A549 (cell line): Measurements from ENCODE around the gene OR8H2.

Experiments
- CEBPB ChIP-seq, 2 experiments: fragments of >200 bp in 1 of 2; sonication (Bioruptor Twin) in 1 of 2; formaldehyde crosslinking in 1 of 2; IDR thresholded peaks; 2 replicates each; pipeline ENCODE4 v1.6.1; 2012 to 2016
- CTCF ChIP-seq: fragments of >200 bp; sonication (Bioruptor Twin); formaldehyde crosslinking; IDR thresholded peaks from 3 replicates; pipeline ENCODE4 v1.5.1; 2016
- EP300 ChIP-seq, 2 experiments: fragments of >200 bp; sonication (Bioruptor Twin); formaldehyde crosslinking; IDR thresholded peaks; 2 replicates in 1 of 2; 3 replicates in 1 of 2; pipeline ENCODE4 v1.6.1; 2016 to 2017
- JUN ChIP-seq, 2 experiments: fragments of >200 bp; sonication (Bioruptor Twin); formaldehyde crosslinking; IDR thresholded peaks; 2 replicates in 1 of 2; 3 replicates in 1 of 2; pipeline ENCODE4 v1.6.1; 2016 to 2017
- POLR2A ChIP-seq: IDR thresholded peaks from 2 replicates; pipeline ENCODE4 v1.6.1; 2012; ENCODE audit warnings: mild to moderate bottlenecking, low read length
- RCOR1 ChIP-seq: fragments of 150-350 bp; IDR thresholded peaks from 2 replicates; pipeline ENCODE4 v1.6.1; 2014; ENCODE audit warnings: antibody characterized with exemption, low read length, low read depth

GRCh38 chr11:56066980-56067379, 36.5 kb upstream of the OR8H2 start:
- no peak for TF ChIP-seq JUN (IDR thresholded peaks at IDR 0.05)
- TF ChIP-seq RCOR1, result no peak
- TF ChIP-seq CEBPB (IDR thresholded peaks at IDR 0.05), result no peak
- no peak for TF ChIP-seq EP300 (IDR thresholded peaks at IDR 0.05)
- TF ChIP-seq CTCF, result no peak
- TF ChIP-seq POLR2A, result no peak
